Activated CD8-positive, alpha-beta T cell treated with anti-CD3 and anti-CD28 coated beads, Interleukin-2, amount 10 ng/mL, durations not matched to agents 7 days and 5 days (primary cell): Measurements from ENCODE around the gene CCDC190. TPM values are rescaled to one million over a fixed set of nuclear protein-coding genes. Genes with fewer than 3 reads are reported as not detected.

Experiments used
- ATAC-seq: fragments of 150-1000 bp; cut with Tn5 transposase; one replicate; pipeline ENCODE4 v1.10.0; 2021; ENCODE audit warnings: moderate library complexity
- CTCF ChIA-PET: fragments of 350-600 bp; sonication (Branson Sonifier 250); formaldehyde crosslinking; loops from one replicate; lab custom pipeline; 2021; ENCODE audit warnings: antibody characterized with exemption; lab: Charles Lee
- POLR2A ChIA-PET: fragments of 350-600 bp; sonication (Branson Sonifier 250); formaldehyde crosslinking; loops from one replicate; lab custom pipeline; 2021; ENCODE audit warnings: antibody characterized with exemption; lab: Charles Lee
- DNase-seq: peaks from one replicate; pipeline ENCODE4 v3.0.0-alpha.2; 2020
- H3K27ac Mint-ChIP-seq: one replicate; pipeline ENCODE4 v1.8.0; 2021; ENCODE audit warnings: mild to moderate bottlenecking, mixed read lengths
- H3K27me3 Mint-ChIP-seq: one replicate; pipeline ENCODE4 v1.8.0; 2021; ENCODE audit warnings: low read depth, mixed read lengths
- H3K36me3 Mint-ChIP-seq: one replicate; pipeline ENCODE4 v1.8.0; 2021; ENCODE audit warnings: low read depth, mixed read lengths
- H3K4me1 Mint-ChIP-seq: one replicate; pipeline ENCODE4 v1.8.0; 2021; ENCODE audit warnings: low read depth, mixed read lengths
- H3K4me3 Mint-ChIP-seq: one replicate; pipeline ENCODE4 v1.8.0; 2021; ENCODE audit warnings: mild to moderate bottlenecking, mixed read lengths
- H3K9me3 Mint-ChIP-seq: one replicate; pipeline ENCODE4 v1.8.0; 2022; ENCODE audit warnings: mixed read lengths; ENCODE audit not compliant: insufficient read depth
- total RNA-seq, 2 experiments: library from RNA; stranded (reverse); gene quantifications; one replicate each; pipeline ENCODE4 v1.2.3, GENCODE V29; 2021

The CCDC190 gene
- total RNA-seq, 2 experiments from 2014 or later = not detected

DNA sequence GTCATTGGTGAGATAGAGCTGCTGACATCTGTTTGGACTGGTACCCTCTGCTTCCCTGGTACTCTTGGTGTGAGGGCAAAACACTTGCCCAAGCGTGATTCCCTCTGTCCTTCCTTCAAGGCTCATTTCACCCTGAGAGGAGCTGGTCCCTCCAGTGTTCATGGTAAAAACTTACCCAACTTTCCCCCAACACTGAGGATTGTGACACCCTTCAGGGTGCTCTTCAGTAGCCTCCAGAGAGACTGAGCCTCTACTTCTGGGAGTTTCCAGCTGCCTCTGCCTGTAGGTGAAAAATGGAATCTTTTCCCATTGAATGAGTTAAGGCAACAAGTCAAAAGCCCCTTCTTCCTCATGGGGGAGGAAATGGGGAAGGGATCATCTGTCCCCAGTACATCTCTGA lies 9.6 kb downstream of the CCDC190 start:
- CTCF ChIA-PET = no interaction called here
- Mint-ChIP-seq H3K4me1 (no peaks in the 10 kb centered on the region), H3K9me3 (no peaks in the 10 kb centered on the region), H3K27ac (no peak overlapping the region), H3K36me3 (no peaks in the 10 kb centered on the region), H3K4me3 (no peak overlapping the region), H3K27me3 (peaks cover 13% of the 10 kb centered on the region)
- ATAC-seq (no peak), DNase-seq (no peak)
- POLR2A ChIA-PET = no interaction called here

DNA sequence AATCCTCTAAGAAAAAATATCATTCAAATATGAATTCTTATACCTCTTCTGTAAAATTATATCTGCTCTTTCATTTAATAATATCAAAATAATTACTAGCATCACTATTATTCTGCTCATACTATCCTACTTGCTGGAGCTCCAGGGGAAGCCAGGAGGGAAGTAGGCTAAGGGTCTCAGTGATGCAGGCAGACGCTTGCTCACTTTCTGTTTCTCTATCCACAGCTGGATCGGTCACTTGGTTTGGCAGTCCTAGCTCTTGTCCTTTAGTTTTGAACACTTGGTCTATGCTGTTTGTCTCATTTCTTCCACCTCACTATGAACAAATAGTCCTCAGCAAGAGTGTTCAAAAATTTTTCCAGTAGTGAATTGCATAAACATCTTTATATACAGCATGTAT lies 11.3 kb downstream of the CCDC190 start:
- CTCF ChIA-PET = interaction anchor here (1.2 to 1.6 kb wide), 2 partner anchors 19 to 464 kb away, joined by 3 read pairs; no protein-coding TSS in a partner anchor
- H3K27me3 Mint-ChIP-seq = peaks cover 14% of the 10 kb centered on the region

DNA sequence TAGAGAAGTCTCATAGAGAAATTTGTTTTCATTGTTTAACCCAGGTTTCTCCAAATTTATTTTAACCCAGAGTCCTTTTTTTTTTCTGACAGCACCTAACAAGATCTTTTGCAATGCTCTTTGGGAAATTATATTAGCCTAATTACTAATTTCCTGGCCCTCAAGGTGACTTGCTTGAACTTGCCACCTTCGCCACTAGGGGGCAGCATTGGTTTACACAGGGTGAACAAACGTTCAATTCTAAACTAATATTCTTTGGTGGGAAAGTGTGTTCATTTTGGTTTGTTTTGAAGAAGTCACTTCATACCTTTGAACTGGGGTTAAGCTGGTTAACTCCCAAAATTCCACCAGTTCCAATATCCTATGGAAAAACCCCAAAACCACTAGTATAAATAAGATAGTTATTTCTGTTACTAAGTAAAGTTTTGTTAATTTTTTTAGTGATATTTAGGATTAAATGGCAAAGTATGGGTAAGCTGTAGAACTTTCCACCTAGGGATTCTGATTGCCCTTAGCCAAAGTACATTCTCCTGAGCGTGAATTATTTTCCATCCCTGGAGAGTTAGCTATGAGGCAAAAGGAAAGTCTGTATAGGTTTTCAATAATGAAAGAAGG lies 13.0 kb downstream of the CCDC190 start:
- no peaks in the 10 kb centered on the region for H3K4me1 Mint-ChIP-seq
- POLR2A ChIA-PET = no interaction called here
- ATAC-seq = no peak

More for the DNA sequence above, 11.3 kb downstream of the CCDC190 start:
- H3K27ac Mint-ChIP-seq = no peak overlapping the region
- DNase-seq (no peak), ATAC-seq (no peak)
- POLR2A ChIA-PET = no interaction called here
- no peaks in the 10 kb centered on the region for H3K36me3 Mint-ChIP-seq
- no peaks in the 10 kb centered on the region for H3K9me3 Mint-ChIP-seq
- no peak overlapping the region for H3K4me3 Mint-ChIP-seq
- no peaks in the 10 kb centered on the region for H3K4me1 Mint-ChIP-seq

DNA sequence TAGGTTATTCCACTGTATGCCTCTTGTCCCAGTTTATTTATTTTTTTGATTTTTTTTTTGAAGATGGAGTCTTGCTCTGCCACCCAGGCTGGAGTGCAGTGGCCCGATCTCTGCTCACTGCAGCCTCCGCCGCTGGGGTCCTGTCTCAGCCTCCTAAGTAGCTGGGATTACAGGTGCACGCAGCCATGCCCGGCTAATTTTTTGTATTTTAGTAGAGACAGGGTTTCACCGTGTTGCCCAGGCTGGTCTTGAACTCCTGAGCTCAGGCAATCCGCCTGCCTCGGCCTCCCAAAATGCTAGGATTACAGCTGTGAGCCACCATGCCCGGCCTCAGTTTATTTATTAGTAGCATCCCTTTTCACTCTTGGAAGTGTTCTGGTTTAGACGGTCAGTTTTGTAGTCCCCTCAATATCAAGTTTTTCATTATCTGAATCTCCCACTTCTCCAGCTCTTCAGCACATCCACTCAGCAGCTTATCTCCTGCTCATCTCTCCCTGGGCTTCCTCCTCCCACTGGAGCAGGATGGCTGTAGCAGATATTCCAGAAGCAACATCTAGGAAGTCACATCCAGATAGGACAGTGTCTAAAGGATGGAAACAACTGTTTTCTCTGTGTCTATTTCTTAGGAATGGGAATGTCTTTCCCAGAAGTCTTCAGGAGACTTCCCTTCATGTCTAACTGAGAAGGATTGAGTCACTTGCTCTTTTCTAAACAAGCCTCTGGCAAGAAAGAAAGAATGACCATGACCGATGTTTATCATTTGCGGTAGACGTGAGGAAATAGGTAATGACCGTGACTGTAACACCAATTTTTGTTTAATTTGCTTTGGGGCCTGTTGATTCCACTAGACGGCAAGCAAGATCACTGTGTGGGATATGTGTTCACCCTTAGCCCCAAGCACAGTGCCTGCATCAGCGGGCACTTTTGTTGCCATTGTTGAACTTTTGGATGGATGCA lies 14.4 kb downstream of the CCDC190 start:
- H3K27me3 Mint-ChIP-seq = peaks cover 18% of the 10 kb centered on the region
- H3K4me3 Mint-ChIP-seq = no peak overlapping the region
- no peaks in the 10 kb centered on the region for H3K4me1 Mint-ChIP-seq
- ATAC-seq (no peak), DNase-seq (no peak)
- ChIA-PET POLR2A (no interaction called here), CTCF (interaction anchor here (1.4 to 2.4 kb wide), 4 partner anchors 9 to 469 kb away, joined by 3 to 13 read pairs (median 6); no protein-coding TSS in a partner anchor)
- H3K27ac Mint-ChIP-seq = no peak overlapping the region
- no peaks in the 10 kb centered on the region for H3K36me3 Mint-ChIP-seq
- no peaks in the 10 kb centered on the region for H3K9me3 Mint-ChIP-seq

More for the DNA sequence above, 13.0 kb downstream of the CCDC190 start:
- H3K9me3 Mint-ChIP-seq = no peaks in the 10 kb centered on the region
- H3K27me3 Mint-ChIP-seq = peaks cover 14% of the 10 kb centered on the region
- H3K27ac Mint-ChIP-seq = no peak overlapping the region
- H3K4me3 Mint-ChIP-seq = no peak overlapping the region
- H3K36me3 Mint-ChIP-seq = no peaks in the 10 kb centered on the region
- DNase-seq = peak; percentile 86
- CTCF ChIA-PET = interaction anchor here (0.6 to 2.4 kb wide), 19 partner anchors 9 to 488 kb away, joined by 3 to 14 read pairs (median 4); partner anchors contain the start of genes CCDC190 and NUF2

GRCh38 chr1:162844153-162844552 lies 16.8 kb downstream of the CCDC190 start:
- ChIA-PET CTCF (interaction anchor here (1.2 kb wide), 1 partner anchor 331 kb away, joined by 3 read pairs; no protein-coding TSS in a partner anchor), POLR2A (no interaction called here)
- no peaks in the 10 kb centered on the region for H3K36me3 Mint-ChIP-seq
- H3K27ac Mint-ChIP-seq = peak overlapping the region; percentile 45
- no peaks in the 10 kb centered on the region for H3K4me1 Mint-ChIP-seq
- H3K9me3 Mint-ChIP-seq = peaks cover 5% of the 10 kb centered on the region
- H3K27me3 Mint-ChIP-seq = peaks cover 15% of the 10 kb centered on the region
- no peak overlapping the region for H3K4me3 Mint-ChIP-seq
- ATAC-seq (no peak), DNase-seq (no peak)

- Mint-ChIP-seq H3K4me3 (no peak overlapping the region), H3K27ac (no peak overlapping the region), H3K9me3 (peaks cover 13% of the 10 kb centered on the region), H3K27me3 (peaks cover 16% of the 10 kb centered on the region), H3K4me1 (peaks cover 9% of the 10 kb centered on the region), H3K36me3 (peaks cover 14% of the 10 kb centered on the region)
- ATAC-seq (no peak), DNase-seq (no peak)
- ChIA-PET CTCF (interaction anchor here (1.0 kb wide), 1 partner anchor 13 kb away, joined by 3 read pairs; no protein-coding TSS in a partner anchor), POLR2A (no interaction called here)
Measured at GRCh38 chr1:162840250-162840839, 20.6 kb downstream of the CCDC190 start.

DNA sequence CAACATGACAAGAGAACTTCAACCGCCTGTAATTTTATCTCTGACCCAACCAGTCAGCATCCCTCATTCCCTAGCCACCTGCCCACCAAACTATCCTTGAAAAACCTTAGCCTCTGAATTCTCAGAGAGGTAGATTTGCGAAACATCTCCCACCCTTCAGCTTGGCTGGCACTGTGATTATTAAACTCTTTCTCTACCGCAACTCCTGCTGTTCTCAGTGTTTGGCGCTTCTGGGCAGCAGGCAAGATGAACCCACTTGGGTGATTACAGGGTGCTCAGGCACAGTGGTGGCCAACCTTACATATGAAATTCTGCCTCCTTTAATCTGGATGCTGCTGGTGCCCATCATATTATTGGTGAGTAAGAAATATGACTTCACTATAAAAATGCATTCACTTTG lies 22.1 kb downstream of the CCDC190 start:
- ChIA-PET CTCF (no interaction called here), POLR2A (no interaction called here)
- no peak overlapping the region for H3K27ac Mint-ChIP-seq
- DNase-seq = no peak
- H3K9me3 Mint-ChIP-seq = peaks cover 20% of the 10 kb centered on the region
- peaks cover 16% of the 10 kb centered on the region for H3K36me3 Mint-ChIP-seq
- H3K4me3 Mint-ChIP-seq = no peak overlapping the region
- peaks cover 24% of the 10 kb centered on the region for H3K4me1 Mint-ChIP-seq
- no peak for ATAC-seq
- peaks cover 16% of the 10 kb centered on the region for H3K27me3 Mint-ChIP-seq

- DNase-seq (no peak), ATAC-seq (peak; percentile 72)
- no peak overlapping the region for H3K4me3 Mint-ChIP-seq
- H3K27me3 Mint-ChIP-seq = peaks cover 13% of the 10 kb centered on the region
- peaks cover 20% of the 10 kb centered on the region for H3K9me3 Mint-ChIP-seq
- peaks cover 31% of the 10 kb centered on the region for H3K4me1 Mint-ChIP-seq
- H3K36me3 Mint-ChIP-seq = peaks cover 16% of the 10 kb centered on the region
- CTCF ChIA-PET = interaction anchor here (1.1 to 1.3 kb wide), 3 partner anchors 12 to 19 kb away, joined by 3 to 6 read pairs (median 4); no protein-coding TSS in a partner anchor
- POLR2A ChIA-PET = no interaction called here
- peak overlapping the region; percentile 65 for H3K27ac Mint-ChIP-seq
Measured at GRCh38 chr1:162835157-162835899, 25.6 kb downstream of the CCDC190 start.

GRCh38 chr1:162832470-162832869 lies 28.5 kb downstream of the CCDC190 start:
- Mint-ChIP-seq H3K4me3 (no peak overlapping the region), H3K4me1 (peaks cover 31% of the 10 kb centered on the region)
- CTCF ChIA-PET = interaction anchor here (0.9 kb wide), 1 partner anchor 14 kb away, joined by 3 read pairs; no protein-coding TSS in a partner anchor

GRCh38 chr1:162829268-162829667 lies 31.7 kb downstream of the CCDC190 start:
- no peak overlapping the region for H3K4me3 Mint-ChIP-seq
- CTCF ChIA-PET = no interaction called here

More at GRCh38 chr1:162832470-162832869, 28.5 kb downstream of the CCDC190 start:
- H3K36me3 Mint-ChIP-seq = peaks cover 12% of the 10 kb centered on the region
- H3K27ac Mint-ChIP-seq = no peak overlapping the region
- ATAC-seq (no peak), DNase-seq (no peak)
- peaks cover 7% of the 10 kb centered on the region for H3K9me3 Mint-ChIP-seq
- POLR2A ChIA-PET = no interaction called here
- H3K27me3 Mint-ChIP-seq = peaks cover 13% of the 10 kb centered on the region

More at GRCh38 chr1:162829268-162829667, 31.7 kb downstream of the CCDC190 start:
- Mint-ChIP-seq H3K36me3 (no peaks in the 10 kb centered on the region), H3K27me3 (peaks cover 21% of the 10 kb centered on the region), H3K4me1 (peaks cover 11% of the 10 kb centered on the region), H3K27ac (no peak overlapping the region), H3K9me3 (peaks cover 2% of the 10 kb centered on the region)
- DNase-seq (no peak), ATAC-seq (no peak)
- POLR2A ChIA-PET = no interaction called here
